NCI-H1105 treated with DMSO at 0.1 percent for 48 hours (cell line): ENCODE measurements around the gene GLTP.
A peak's percentile ranks its signal among the peaks of the same experiment; 100 is the strongest.
"Not testable (repeated sequence)": the region's sequence is repeated elsewhere in the genome, so short reads cannot be mapped to it uniquely, and the experiment has no call there.

Experiments used
- DNase-seq: peaks from one replicate; lab custom pipeline; 2025; lab: John Stamatoyannopoulos, UW

The GLTP gene

GRCh38 chr12:109902891-109903418, 22.6 kb upstream of the GLTP start:
- no peak for DNase-seq

DNA sequence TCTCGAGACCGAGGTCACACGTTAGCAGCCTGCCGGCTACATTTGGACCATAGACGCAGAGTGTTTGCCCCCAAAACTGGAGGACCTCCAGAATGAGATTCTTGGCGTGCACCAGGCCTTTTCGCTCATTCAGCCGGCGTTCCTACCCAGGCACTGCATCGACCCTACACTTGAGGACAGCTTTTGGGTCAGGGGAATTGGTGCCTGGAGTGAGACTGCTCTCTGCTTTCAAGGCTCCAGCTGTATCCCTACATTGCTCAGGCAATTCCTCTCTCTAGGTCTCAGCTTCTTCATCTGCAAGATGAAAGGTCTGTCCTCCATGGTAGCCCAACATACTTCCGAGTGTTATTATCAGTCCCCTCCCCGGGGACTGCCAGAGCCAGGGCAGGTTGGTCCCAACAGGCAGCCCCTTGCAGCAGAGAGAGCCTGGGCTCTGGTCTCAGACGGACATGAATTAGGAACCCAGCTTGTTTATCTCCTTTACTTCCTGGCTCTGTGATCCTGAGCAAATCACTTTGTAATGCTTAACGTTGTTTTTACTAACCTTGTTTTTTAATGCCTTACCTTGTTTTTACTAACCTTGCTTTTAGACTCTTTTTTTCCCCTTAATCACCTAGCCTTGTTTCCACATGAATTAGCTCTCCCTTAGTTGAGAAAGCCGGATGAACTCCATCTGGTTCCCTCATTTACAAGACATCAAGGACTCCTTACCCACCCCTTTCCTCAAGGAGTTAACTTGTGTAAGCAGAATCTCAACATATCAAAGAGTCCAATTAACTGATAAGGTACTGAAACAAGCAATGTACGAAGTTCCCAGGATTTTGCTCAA, 20.6 kb upstream of the GLTP start:
- peak; percentile 47 for DNase-seq

GRCh38 chr12:109899783-109900751, 19.7 kb upstream of the GLTP start, which contains the start of gene TCHP:
Gene TCHP (plus strand): TSS chr12:109900274. CDS start chr12:109903027, 2,753 bp downstream.
- peak; percentile 87 for DNase-seq

DNA sequence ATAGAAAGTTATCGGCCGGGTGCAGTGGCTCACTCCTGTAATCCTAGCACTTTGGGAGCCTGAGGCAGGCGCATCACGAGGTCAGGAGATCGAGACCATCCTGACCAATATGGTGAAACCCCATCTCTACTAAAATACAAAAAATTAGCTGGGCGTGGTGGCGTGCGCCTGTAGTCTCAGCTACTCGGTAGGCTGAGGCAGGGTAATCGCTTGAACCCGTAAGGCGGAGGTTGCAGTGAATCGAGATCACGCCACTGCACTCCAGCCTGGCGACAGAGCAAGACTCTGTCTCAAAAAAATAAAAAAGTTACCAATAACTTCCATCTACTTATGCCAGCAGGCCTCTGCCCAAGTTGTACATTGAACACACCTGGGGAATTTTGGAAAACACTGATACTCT, 19.0 kb upstream of the GLTP start:
- not testable (repeated sequence) for DNase-seq

- DNase-seq = no peak
Measured at GRCh38 chr12:109897029-109897428, 16.7 kb upstream of the GLTP start.

- no peak for DNase-seq
Measured at GRCh38 chr12:109896188-109896587, 15.8 kb upstream of the GLTP start.

DNA sequence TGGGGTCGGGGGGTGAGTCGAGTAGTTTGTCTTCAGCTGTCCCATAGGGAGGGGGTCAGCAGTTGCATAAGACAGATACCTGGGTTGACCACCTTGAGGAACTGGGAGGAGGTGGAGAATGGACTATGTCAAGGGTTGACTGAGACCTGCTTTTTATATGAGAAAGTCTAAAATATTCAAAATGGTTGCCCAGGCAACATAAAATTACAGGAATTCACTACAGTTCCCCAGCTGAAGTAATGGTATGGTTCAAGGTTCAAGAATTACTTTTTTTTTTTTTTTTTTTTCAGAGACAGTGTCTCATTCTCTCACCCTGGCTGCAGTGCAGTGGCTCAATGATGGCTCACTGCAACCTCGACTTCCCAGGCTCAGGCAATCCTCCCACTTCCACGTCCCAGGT, 14.6 kb upstream of the GLTP start:
- no peak for DNase-seq

DNA sequence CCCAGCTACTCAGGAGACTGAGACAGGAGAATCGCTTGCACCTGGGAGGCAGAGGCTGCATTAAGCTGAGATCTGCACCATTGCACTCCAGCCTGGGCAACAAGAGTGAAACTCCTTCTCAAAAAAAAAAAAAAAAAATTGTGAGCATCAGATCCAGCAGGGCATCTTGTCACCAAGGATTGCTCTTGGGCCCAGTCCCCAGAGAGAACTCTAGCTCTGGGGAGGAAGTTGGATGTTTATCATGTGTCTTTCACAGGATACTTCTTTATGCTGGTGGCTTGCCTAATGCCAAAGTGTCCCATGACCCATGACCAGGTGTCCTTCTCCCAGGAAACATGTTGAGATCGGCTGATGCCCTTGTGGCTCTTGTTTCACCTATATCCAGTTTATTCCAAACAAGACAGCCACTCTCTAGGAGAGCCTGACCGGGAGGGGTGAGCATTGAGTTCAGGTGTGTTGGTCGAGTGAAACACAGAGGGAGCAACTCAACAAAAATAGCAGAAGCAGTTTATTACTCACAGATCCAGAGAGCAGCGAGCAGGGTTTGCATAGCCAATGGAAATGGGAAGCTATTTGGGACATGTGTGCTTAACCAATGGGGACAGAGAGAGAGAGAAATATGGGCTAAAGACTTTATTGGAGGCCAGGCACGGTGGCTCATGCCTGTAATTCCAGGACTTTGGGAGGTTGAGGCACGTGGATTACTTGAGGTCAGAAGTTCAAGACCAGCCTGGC, 13.1 kb upstream of the GLTP start:
- DNase-seq = no peak

- DNase-seq = no peak
Measured at GRCh38 chr12:109892748-109893147, 12.4 kb upstream of the GLTP start.

GRCh38 chr12:109892165-109892715, 11.9 kb upstream of the GLTP start:
- DNase-seq = no peak

GRCh38 chr12:109891731-109892130, 11.4 kb upstream of the GLTP start:
- DNase-seq = not testable (repeated sequence)

GRCh38 chr12:109890620-109891170, 10.4 kb upstream of the GLTP start:
- no peak for DNase-seq

DNA sequence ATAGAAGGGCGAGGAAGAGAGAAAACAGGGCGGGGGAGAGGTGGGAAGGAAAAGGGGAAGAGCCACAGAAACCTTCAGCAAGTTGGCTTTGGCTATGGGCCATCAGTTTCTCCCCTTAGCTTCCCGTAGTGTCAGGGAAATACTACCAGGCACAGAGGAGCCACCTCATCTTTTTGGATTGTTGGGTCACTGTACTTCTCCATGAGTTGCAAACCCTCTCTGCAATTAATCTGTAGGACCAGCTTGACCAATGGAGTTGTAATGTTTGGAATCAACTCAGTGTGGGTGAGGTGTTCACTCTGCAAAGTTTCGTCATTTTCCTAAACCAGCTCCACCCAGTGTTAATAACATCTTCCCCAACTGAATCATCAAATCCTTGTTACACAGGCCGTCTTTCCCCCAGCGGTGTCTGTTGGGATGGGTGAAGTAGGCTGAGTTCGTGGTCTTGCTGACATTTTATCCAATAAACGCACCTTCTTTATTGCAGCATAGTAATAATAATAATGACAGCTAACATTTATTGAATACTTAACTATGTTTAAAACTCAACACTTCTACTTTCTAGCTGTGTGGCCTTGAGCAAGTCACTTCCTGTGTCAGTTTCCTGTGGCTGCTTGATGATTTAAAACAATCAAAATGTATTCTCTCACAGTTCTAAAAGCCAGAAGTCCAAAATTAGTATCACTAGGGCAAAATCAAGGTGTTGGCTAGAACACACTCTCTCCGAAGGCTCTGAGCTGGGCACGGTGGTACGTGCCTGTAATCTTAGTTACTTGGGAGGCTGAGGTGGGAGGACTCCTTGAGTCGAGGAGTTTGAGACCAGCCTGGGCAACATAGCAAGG, 8.1 kb upstream of the GLTP start:
- DNase-seq = no peak

DNA sequence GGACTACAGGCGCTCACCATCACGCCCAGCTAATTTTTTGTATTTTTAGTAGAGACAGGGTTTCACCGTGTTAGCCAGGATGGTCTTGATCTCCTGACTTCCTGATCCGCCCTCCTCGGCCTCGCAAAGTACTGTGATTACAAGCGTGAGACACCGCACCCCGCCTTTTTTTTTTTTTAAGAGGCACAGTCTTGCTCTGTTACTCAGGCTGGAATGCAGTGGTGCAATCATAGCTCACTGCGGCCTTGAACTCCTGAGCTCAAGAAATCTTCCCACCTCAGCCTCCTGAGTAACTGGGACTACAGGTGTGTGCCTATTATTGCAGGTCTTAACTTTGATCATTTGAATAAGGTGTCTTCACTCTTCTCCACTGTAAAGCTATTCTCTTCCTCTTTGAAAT, 5.3 kb upstream of the GLTP start:
- DNase-seq = no peak

GRCh38 chr12:109883461-109883860, 3.1 kb upstream of the GLTP start:
- DNase-seq = no peak

DNA sequence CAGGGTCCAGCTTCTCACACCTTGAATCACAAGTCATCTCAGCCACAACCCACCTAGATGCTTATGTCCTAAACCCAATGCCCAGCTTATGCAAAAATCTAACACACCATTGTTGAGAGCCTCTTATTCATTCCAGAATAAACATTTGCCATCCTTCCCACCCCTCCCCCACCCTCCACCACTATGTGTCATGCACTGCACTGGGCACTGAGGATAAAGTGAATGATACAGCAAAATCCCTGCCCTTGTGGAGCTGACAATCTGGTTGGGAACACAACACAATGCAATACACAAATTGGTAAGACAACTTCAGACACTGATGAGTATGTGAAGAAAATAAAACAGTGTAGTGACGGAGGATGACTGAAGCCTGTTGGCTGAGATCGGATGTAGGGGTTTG, 1.4 kb upstream of the GLTP start:
- DNase-seq = no peak

- no peak for DNase-seq
Measured at GRCh38 chr12:109880938-109881337, 597 bp upstream of the GLTP start.

DNA sequence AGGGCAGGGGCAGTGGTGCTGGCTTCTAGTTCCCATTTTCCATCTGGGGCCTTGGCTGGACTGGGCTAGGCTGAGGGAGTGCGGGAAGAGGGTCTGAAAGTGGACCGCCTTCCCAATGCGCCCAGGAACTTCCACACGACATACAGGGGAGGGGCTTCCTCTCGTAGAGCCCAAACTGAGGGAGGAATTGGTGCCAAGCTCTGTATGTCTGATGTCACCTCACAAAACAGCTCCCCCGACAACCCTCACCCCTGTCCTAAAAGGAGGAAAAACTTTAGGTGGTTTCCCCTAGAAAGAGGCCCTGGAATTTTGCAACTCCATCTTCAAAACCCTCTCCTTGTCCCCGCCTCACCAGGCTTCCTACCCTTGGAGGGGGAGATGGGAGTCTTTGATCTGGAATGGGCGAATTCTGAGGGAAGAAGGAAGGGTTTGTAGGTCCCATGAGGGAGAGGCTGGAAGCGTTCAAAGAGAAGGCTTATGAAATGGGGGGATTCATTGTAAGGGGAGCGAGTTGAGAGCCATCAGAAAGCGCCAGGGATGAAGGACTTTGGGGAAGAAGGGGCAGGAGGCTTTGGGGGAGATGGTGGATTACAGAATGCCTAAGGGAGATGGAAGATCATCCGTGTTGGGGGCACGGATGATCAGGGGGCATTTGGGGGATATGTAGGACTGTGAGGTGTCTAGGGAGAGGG, 844 bp downstream of the GLTP start:
- no peak for DNase-seq

DNA sequence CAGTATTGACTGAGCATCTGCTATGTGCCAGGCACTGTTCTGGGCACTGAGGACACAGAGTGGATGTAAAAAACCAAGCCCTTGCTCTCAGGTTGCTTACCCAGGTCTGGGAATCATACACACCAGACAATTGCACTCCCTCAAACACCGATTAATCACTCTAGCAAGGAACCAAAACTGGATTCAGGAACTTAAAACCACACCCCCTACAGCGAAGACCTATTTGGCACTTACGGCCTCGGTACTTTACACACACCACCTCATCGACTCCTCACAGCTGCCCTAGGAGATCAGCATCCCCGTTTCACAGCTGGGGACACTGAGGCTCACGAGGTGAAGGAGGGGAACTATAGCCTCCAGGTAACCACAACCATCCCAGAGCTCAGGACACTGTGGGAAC, 1.6 kb downstream of the GLTP start:
- no peak for DNase-seq

DNA sequence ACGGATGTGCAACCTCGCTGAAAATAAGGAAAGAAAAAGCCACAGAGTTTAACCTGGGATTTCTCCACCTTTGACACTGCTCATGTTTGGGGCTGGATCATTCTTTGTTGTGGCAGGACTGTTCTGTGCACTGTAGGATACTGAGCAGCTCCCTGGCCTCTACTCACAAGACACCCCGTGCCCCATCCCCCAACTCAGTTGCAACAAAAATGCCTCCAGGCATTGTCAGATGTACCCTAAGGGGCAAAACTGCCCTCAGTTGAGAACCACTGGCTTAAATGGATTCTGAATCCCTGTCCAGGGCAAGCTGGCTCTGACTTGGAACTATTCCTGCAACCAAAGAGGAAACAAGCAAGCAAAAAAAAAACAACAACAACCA, 2.1 kb downstream of the GLTP start:
- DNase-seq = no peak
